ENCODE results near the gene SOX11. TPM values are rescaled to one million over a fixed set of nuclear protein-coding genes. Genes with fewer than 3 reads are reported as not detected.

The SOX11 gene
- polyA plus RNA-seq, 1 donor from 2014 or later: 146 TPM

- no peaks in the 10 kb centered on the region for H3K79me2 ChIP-seq (replicated peaks; ENCODE audit: insufficient read depth, low read length)
- H3K4me2 ChIP-seq (ENCODE audit: low read length): no peak overlapping the region
- no peaks in the 10 kb centered on the region for H3K27me3 ChIP-seq (ENCODE audit: insufficient read depth, low read depth, low read length)
- no peaks in the 10 kb centered on the region for H3K36me3 ChIP-seq (ENCODE audit: insufficient read depth, low read length)
- TF ChIP-seq REST (IDR thresholded peaks at IDR 0.05; ENCODE audit: borderline replicate concordance): no peak
- no peak for TF ChIP-seq TAF1 (IDR thresholded peaks at IDR 0.05; ENCODE audit: low read depth)
- no peak for TF ChIP-seq CTCF (IDR thresholded peaks at IDR 0.05; ENCODE audit: poor library complexity, severe bottlenecking)
- no peak for TF ChIP-seq MXI1 (conservative IDR thresholded peaks at IDR 0.05; ENCODE audit: poor library complexity, severe bottlenecking)
- TF ChIP-seq POLR2AphosphoS5 (IDR thresholded peaks at IDR 0.05): no peak
- no peak for TF ChIP-seq EZH2 (IDR thresholded peaks at IDR 0.05; ENCODE audit: borderline replicate concordance, insufficient read depth, low read length, poor library complexity, severe bottlenecking)
- no peak for TF ChIP-seq RAD21 (conservative IDR thresholded peaks at IDR 0.05)
- TF ChIP-seq EP300 (conservative IDR thresholded peaks at IDR 0.05; ENCODE audit: poor library complexity, severe bottlenecking): no peak
- TF ChIP-seq SMC3 (conservative IDR thresholded peaks at IDR 0.05; ENCODE audit: poor library complexity): no peak
- no peak overlapping the region for H3K4me3 ChIP-seq (ENCODE audit: low read length)
- H3K27ac ChIP-seq (ENCODE audit: low read length): no peak overlapping the region
- no peaks in the 10 kb centered on the region for H4K20me1 ChIP-seq (ENCODE audit: insufficient read depth)
- no peaks in the 10 kb centered on the region for H3K9me2 ChIP-seq (ENCODE audit: insufficient read depth, low read length)
- no peaks in the 10 kb centered on the region for H3F3A ChIP-seq (ENCODE audit: insufficient read depth, low read length, poor library complexity, severe bottlenecking)
- H2AFZ ChIP-seq (ENCODE audit: low read depth, low read length): no peak overlapping the region
- no peak overlapping the region for H3K9ac ChIP-seq (ENCODE audit: low read length)
- H3K9me3 ChIP-seq (ENCODE audit: low read length): no peaks in the 10 kb centered on the region
These were observed 56.2 kb downstream of the SOX11 start for GRCh38 chr2:5748391-5748790.

GRCh38 chr2:5748946-5749345, 56.8 kb downstream of the SOX11 start:
- Histone ChIP-seq H3K4me3 (ENCODE audit: low read length) (no peak overlapping the region), H3K9me2 (ENCODE audit: insufficient read depth, low read length) (no peaks in the 10 kb centered on the region), H3F3A (ENCODE audit: insufficient read depth, low read length, poor library complexity, severe bottlenecking) (no peaks in the 10 kb centered on the region), H2AFZ (ENCODE audit: low read depth, low read length) (no peak overlapping the region), H3K36me3 (ENCODE audit: insufficient read depth, low read length) (no peaks in the 10 kb centered on the region), H3K4me2 (ENCODE audit: low read length) (no peak overlapping the region), H3K27ac (ENCODE audit: low read length) (no peak overlapping the region), H3K9ac (ENCODE audit: low read length) (no peak overlapping the region), H3K79me2 (replicated peaks; ENCODE audit: insufficient read depth, low read length) (no peaks in the 10 kb centered on the region), H3K9me3 (ENCODE audit: low read length) (no peaks in the 10 kb centered on the region), H4K20me1 (ENCODE audit: insufficient read depth) (no peaks in the 10 kb centered on the region), H3K27me3 (ENCODE audit: insufficient read depth, low read depth, low read length) (no peaks in the 10 kb centered on the region)
- TF ChIP-seq MXI1 (conservative IDR thresholded peaks at IDR 0.05; ENCODE audit: poor library complexity, severe bottlenecking) (no peak), POLR2AphosphoS5 (IDR thresholded peaks at IDR 0.05) (no peak)

GRCh38 chr2:5749347-5749746, 57.2 kb downstream of the SOX11 start:
- no peaks in the 10 kb centered on the region for H3K9me2 ChIP-seq (ENCODE audit: insufficient read depth, low read length)
- H3K27ac ChIP-seq (ENCODE audit: low read length): no peak overlapping the region
- no peaks in the 10 kb centered on the region for H3K9me3 ChIP-seq (ENCODE audit: low read length)
- no peak overlapping the region for H2AFZ ChIP-seq (ENCODE audit: low read depth, low read length)
- TF ChIP-seq RAD21 (conservative IDR thresholded peaks at IDR 0.05) (no peak), POLR2AphosphoS5 (IDR thresholded peaks at IDR 0.05) (no peak)
- H3K27me3 ChIP-seq (ENCODE audit: insufficient read depth, low read depth, low read length): no peaks in the 10 kb centered on the region
- H3K4me3 ChIP-seq (ENCODE audit: low read length): no peak overlapping the region
- H3F3A ChIP-seq (ENCODE audit: insufficient read depth, low read length, poor library complexity, severe bottlenecking): no peaks in the 10 kb centered on the region
- no peak overlapping the region for H3K4me2 ChIP-seq (ENCODE audit: low read length)
- no peaks in the 10 kb centered on the region for H3K79me2 ChIP-seq (replicated peaks; ENCODE audit: insufficient read depth, low read length)
- H3K36me3 ChIP-seq (ENCODE audit: insufficient read depth, low read length): no peaks in the 10 kb centered on the region
- no peak overlapping the region for H3K9ac ChIP-seq (ENCODE audit: low read length)
- H4K20me1 ChIP-seq (ENCODE audit: insufficient read depth): no peaks in the 10 kb centered on the region
